Tongue (tissue), 2 donors: ENCODE results near the gene TIMM17A. TPM values are rescaled to one million over a fixed set of nuclear protein-coding genes. Genes with fewer than 3 reads are reported as not detected.
"Not testable (repeated sequence)": the region's sequence is repeated elsewhere in the genome, so short reads cannot be mapped to it uniquely, and the experiment has no call there.

ENCODE experiments used
- DNase-seq: peaks from one replicate; pipeline ENCODE4 v3.0.0-alpha.2; 2015
- total RNA-seq: library from RNA; depleted of rRNA; stranded (reverse); fragments of >200 nt; gene quantifications from one replicate; pipeline ENCODE4 v1.2.3, GENCODE V29; 2014

Gene TIMM17A
- total RNA-seq, 1 donor from 2014 or later, result 33.1 TPM

DNA sequence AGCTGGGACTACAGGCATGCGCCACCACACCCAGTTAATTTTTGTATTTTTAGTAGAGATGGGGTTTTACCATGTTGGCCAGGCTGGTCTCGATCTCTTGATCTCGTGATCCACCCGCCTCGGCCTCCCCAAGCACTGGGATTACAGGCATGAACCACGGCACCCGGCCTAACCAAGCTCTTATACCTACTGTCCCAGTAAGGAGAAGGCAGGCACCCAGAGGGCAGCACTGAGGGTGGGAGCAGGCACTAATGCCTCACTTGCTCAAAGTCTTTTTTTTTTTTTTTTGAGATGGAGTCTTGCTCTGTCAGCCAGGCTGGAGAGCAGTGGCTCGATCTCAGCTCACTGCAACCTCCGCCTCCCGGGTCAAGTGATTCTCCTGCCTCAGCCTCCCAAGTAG lies 15.0 kb upstream of the TIMM17A start:
- DNase-seq, result not testable (repeated sequence)

DNA sequence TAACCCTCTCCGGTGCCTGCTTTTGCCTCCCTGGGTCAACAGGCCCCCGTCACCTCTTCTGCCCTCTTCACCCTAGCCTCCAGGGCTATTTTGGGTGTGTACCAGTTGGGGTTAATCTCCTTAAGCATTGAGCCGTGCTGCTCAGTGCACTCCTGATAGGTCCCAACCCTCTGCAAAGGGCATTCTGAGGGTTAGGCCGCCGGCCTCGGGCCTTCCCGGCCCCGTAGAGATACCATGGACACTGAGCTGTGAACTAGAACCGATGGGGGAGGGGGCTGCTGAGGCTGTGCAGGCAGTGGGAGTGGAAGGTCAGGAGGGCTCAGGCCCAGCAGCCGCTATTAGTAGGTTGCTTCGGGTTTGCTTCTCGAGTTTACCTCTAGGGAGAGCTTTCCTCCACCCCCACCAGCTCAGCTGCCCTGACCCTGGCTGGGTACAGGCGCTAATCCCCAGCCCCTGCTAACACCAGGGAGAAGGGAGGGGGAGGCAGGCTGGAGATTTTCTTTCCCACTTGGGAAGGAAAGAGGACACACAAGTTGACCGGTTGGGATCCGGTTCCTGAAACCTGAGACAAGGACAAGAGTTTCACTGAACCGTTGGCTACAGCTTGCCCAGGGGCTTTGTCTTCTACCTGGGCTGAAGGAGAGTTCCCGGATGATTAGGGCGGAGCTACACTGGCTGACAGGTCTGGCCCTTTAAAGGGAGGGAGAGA lies 13.7 kb upstream of the TIMM17A start:
- DNase-seq, result peak; percentile 56

DNA sequence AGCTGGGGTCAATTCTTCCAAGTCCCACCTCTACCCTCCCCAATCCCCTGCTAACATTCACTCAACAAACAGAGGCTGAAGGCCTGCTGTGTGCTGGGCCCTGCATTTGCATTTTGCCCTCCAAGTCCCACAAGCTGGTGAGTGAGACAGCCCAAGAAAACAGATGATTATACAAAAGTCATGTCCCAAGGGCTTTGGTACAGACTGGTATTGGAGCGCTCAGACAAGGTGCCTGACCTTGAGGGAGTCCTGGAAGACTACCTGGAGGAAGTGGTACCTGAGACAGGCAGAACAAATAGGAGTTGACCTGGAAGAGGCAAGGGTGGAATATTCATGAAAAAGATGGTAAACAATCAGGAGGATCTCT lies 13.2 kb upstream of the TIMM17A start:
- no peak for DNase-seq

DNA sequence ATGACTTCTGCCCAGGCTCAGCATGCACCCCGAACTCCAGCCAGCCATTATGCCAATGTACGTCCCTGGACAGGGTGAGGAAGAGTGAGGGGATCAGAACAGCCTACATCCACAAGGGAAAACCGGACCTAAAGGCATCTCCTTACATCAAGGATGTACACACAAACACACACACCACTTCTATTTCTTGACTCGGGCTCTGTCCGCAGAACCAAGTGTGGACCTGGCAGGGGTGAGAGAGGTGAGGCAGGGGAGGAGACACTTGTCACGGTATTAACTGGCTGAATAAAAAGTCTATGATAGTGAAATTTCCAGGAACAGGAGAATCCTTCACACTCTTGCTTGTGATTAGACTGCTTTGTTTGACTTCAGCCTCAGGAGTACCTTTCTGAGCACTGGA lies 11.3 kb upstream of the TIMM17A start:
- DNase-seq, result no peak

DNA sequence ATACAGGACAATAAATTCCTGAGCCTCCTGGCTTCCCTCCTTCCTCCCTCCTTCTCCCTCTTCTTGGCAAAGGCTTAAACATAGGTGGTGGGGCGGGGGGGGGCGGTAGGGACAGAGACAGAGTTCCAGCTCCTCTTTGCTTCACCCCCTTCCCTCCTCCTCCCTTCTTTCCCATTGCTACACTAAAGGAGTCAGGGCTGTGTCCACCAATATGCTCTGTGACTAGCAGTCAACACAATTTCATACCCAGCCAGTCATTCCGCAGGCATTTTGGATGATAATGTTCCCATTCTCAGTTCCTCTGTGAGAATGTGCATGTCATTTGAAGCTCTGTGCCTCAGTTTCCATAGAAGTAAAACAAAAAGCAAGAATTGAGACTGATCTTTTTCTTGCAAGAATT lies 10.7 kb upstream of the TIMM17A start:
- DNase-seq, result no peak

DNA sequence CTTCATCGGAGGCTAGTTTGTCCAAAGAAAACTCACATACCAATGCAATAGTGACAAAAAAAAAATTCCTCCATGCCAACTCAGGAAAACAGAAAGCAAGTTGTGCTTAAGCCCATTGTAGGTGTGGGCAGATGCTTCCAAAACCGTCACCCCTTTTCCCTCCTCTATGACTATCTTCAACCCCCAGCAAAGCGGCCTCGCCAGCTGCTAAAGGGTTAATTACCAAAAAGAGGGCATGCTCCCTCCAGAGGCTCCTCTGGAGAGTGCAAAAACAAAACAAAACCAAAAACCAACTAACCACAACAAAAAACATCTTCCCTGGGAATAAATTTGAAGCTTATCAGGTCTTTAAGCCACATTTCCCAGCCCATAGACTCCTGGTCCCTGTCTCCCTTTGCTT lies 10.1 kb upstream of the TIMM17A start:
- no peak for DNase-seq

DNA sequence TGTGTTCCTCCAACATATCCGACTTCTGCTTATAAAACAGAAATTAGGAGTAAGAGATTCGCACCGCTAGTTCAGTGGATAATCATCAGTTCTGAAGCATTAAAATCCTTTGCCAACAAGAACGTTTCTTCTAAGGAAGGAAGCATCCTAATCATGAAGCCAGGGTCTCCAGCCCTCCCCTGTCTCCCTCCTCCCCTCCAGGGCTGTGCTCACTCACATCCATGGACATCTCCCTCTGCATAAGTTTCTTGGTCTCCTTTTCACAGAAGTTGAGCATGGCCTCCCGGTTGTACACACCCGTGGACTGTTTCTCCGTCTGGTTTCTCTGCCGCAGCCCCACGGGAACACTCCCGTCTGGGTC lies 9.5 kb upstream of the TIMM17A start:
- DNase-seq, result no peak

DNA sequence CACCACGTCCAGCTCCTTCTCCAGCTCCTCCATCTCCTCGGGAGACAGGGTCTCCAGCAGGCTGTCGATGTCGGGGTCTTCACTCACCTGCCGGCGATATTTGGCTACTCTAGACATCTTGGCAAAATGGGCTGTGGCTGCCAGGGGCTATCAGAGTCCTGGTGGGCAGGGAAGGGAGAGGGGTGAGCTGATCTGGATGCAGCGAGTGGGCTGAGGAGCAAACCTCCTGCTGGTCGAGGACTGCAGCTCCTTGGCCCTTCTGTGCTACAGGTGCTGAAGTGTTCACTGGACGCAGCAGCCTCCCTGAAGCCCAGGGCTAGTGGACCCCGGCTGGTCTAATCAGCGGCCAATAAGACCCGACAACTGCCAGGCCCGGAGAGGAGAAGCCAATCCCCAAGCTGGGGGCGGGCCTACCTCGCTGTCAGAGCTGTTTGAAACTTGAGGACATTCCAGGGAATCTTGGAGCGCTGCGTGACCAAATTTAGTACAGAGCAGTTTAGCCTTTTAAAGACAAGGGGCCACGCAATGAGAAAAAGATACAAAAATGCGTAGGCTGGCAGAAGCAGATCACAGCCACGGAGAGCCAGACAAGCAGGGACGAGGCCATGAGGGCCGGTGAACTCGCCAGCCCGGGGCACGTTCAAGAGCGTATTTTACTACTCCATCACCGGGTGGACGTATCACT lies 8.9 kb upstream of the TIMM17A start, which contains the start of gene LMOD1:
LMOD1 (minus strand) TSS at position 325 of the 685 bp plus-strand sequence; CDS start at position 117, 208 bp downstream.
- DNase-seq, result peak; percentile 88

DNA sequence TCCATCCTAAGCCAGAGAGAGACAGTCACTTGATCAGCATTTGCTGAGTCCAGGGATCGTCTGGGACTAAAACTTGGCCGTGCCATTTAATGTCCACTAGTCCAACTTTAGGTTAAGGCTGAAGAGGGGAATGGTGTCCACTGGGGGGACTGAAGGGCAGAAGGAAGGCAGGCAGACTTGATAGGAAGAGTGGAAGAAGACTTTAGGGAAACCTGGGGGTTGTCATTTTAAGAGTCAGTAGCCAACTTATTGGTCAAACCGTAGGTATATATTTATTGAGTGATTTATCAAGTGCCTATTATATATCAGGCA lies 7.7 kb upstream of the TIMM17A start:
- no peak for DNase-seq

DNA sequence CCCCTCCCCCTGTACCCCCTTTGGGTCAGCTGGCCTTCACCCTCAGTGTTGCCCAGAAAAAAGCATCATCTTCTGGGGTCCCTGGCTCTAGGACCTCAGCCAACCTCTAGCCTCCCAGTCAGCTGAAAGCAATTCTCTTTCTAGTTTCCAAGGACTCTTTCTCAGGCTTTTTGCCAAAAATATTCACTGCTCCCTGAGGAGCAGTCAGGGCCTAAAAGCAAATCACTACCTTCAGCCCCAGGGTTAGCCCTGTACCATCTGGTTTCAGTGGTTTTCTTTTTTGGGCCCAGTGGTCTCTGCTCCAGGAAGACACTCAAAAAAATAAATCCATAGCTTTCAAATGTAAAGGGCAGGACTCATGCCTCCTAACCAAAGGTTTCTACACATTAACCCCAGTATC lies 5.8 kb upstream of the TIMM17A start:
- no peak for DNase-seq

DNA sequence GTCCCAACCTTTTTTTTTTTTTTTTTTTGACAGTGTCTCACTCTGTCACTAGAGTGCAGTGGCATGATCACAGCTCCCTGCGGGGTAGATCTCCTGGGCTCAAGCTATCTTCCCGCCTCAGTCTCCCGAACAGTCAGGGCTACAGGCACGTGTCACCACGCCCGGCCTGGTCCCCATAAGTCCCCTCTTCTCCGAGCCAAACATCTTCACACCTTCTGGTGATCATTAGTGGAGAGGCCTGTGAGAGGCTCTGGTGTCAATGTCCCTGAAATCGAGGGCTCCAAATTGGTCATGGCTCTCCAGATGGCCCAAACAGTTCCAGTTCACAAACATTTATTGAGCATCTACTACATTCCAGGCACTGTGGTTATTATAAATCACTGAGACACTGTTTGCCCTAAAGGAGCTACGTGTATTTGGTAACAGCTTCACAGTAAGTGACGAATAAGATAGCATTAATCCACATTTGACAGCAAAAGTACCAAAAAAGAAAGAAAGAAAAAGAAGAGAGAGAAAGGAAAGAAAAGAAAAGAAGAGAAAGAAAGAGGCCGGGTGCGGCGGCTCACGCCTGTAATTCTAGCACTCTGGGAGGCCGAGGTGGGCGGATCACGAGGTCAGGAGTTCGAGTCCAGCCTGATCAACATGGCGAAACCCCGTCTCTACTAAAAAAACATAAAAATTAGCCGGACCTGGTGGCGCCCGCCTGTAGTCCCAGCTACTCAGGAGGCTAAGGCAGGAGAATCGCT lies 867 bp upstream of the TIMM17A start:
- no peak for DNase-seq

DNA sequence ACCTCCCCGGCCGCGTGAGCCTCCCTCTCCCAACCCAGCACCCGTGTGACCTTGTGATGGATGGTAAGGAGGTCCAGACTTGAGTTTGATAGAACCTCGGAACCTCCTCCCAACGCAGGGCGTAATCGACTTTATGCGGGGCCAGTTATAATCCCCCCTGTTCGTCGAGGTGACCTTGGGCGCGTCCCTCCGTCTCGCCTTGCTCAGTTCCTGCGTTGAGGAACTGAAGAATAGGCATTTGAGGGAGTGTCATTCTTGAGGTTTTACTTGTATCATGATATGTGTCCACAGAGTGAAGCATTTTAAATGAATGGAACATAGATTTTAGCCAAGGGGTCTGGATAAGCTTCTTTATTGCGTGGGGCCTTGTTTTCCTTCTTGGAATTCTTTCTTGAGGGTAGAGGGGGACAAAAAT lies 433 bp downstream of the TIMM17A start:
- no peak for DNase-seq

DNA sequence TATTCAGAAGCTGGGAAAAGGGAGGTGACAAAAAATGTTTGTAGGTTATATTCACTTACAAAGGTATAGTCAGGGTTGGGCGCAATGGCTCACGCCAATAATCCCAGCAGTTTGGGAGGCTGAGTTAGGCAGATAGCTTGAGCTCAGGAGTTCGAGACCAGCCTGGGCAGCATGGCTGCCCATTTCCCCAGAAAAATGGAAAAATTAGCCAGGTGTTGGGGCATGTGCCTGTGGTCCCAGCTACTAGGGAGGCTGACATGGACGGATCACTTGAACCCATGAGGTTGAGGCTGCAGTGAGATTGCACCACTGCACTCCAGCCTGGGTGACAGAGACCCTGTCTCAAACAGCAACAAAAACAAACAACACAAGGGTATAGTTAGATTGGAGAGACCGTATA lies 3.0 kb downstream of the TIMM17A start:
- DNase-seq, result no peak

DNA sequence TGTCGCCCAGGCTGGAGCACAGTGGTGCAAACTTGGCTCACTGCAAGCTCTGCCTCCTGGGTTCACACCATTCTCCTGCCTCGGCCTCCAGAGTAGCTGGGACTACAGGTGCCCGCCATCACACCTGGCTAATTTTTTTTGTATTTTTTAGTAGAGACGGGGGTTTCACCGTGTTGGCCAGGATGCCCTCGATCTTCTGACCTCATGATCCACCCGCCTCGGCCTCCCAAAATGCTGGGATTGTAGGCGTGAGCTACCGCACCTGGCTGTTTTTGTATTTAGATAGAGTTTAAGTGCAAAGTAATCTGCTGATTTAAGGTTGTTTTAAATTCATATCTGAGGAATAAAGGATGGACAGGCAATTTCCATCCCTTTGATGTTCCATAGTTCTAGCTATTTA lies 7.1 kb downstream of the TIMM17A start:
- not testable (repeated sequence) for DNase-seq

DNA sequence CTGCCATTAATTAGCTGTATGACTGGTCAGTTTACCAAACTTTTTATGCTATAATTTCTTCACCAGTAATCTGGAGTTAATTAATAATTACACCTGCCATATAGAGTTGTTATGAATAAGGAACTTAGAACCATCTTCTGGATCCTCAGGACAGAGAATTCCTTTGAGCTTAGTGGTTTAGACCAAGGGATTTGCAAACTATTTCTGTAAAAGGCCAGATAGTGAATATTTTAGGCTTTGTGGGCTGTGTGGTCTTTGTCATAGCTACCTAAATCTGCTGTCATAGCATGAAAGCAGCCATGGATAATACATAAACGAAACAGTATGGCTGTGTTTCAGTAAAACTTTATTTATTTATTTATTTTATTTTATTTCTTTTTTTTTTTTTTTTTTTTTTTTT lies 9.0 kb downstream of the TIMM17A start:
- DNase-seq, result no peak

DNA sequence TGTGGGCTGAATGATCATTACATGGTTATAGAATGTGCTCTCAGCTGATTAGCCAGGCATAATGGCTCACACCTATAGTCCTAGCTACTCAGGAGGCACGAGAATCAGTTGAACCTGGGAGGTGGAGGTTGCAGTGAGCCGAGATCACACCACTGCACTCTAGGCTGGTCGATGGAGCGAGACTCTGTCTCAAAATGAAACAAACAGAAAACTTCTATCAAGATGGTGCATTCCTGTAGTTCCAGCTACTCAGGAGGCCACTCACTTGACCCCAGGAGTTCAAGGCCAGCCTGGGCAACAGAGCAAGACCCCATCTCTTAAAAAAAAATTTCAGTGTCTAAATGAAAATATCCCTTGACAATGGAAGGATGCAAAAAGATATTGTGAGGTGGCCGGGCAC lies 10.9 kb downstream of the TIMM17A start:
- DNase-seq, result no peak

DNA sequence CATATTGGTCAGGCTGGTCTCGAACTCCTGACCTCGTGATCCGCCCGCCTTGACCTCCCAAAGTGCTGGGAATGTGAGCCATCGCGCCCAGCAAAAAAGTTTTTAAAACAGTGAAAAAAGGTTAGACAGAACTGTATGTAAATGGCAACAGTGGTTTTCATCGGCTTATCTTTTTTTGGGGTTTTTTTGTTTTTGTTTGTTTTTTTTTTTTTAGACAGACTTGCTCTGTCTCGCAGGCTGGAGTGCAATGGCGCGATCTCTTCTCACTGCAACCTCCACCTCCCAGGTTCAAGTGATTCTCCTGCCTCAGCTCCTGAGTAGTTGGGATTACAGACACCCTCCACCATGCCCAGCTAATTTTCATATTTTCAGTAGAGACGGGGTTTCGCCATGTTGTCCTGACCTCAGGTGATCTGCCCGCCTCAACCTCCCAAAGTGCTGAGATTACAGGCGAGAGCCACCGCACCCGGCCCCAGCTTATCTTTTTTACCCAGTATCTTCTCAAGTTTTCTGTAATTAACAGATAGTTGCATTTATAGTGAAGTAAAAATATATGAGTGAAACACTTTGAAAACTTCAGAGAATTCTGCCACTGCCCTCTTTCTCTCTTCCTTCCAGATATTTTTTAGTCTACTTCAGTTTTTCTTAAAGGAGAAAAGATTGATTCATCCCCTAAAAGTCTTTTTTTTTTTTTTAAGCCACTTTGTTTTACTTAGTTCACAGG lies 13.1 kb downstream of the TIMM17A start:
- DNase-seq, result no peak

DNA sequence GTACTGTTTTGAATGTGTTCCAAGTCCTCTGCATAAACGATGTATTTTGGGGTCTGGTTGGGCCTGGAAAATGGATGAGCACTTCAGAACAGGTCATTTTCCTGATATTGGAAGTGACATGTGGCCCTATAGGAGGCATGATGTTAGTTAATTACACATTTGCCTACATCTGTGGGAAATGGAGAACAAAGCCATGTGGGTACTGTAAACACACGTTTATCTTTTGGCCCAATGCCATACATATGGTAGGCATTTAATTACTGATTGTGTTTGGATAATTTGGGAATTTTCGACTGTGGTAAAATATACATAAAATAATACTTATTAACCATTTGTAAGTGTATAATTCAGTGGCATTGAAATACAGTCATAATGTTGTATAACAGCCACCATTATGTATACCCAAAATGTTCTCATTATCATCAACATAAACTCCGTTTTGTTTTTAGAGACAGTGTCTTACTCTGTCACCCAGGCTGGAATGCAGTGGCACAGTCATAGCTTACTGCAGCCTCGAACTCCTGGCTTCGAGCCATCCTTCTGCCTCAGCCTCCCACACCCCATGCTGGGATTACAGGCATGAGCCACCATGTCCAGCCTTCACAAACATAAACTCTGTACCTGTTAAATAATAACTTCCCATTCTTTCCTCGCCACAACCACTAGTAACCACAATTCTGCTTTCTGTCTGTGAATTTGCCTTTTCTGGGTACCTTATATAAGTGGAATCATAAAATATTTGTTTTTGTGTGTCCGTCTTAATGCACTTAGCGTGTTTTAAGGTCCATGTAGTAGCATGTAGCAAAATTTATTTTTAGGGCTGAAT lies 15.2 kb downstream of the TIMM17A start:
- no peak for DNase-seq

DNA sequence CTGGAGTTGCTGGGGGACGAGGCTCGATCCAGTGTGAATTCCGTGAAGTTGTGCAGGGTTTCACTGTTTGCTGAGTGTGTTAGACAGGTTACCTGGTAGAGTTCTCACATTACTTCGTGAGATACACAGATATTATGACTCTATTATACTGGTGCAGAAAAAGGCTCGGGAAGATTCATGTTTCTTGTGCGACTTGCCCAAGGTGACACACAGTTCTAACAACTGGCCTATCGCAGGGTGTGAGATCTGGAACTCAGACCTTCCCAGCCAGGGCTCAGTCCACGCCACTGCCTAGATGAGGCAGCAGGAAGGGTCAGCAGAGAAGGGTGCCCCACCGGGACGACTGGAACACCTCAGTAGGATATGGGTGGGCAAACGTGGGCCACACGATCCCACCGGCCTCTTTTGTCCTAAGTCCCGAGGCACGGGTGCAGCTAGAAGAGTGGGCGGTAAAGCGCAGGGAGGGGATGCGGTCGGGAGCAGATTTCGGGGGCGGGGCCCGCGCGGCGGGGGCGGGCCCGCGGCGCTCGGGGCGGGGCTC lies 26.8 kb downstream of the TIMM17A start:
- DNase-seq, result peak; percentile 75

DNA sequence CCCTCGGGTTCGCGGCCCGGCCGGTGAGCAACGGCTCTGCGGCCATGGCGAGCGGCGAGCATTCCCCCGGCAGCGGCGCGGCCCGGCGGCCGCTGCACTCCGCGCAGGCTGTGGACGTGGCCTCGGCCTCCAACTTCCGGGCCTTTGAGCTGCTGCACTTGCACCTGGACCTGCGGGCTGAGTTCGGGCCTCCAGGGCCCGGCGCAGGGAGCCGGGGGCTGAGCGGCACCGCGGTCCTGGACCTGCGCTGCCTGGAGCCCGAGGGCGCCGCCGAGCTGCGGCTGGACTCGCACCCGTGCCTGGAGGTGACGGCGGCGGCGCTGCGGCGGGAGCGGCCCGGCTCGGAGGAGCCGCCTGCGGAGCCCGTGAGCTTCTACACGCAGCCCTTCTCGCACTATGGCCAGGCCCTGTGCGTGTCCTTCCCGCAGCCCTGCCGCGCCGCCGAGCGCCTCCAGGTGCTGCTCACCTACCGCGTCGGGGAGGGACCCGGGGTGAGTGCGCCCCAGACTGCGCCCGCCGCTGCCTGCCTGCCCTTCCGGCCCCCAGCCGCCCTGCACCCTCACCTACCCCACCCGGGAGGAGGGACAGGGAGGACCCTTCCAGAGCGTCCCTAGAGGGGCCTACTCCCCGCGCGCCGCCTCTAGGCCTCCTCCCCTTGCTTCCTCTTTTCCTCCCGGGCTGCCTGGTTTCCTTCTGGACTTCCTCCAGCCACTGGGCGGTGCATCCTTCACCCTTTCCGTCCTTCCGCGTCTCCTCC lies 27.5 kb downstream of the TIMM17A start, which contains the start of gene RNPEP:
RNPEP (plus strand) TSS at position 26 of the 757 bp plus-strand sequence; CDS start at position 45, 19 bp downstream.
- DNase-seq, result peak; percentile 65

DNA sequence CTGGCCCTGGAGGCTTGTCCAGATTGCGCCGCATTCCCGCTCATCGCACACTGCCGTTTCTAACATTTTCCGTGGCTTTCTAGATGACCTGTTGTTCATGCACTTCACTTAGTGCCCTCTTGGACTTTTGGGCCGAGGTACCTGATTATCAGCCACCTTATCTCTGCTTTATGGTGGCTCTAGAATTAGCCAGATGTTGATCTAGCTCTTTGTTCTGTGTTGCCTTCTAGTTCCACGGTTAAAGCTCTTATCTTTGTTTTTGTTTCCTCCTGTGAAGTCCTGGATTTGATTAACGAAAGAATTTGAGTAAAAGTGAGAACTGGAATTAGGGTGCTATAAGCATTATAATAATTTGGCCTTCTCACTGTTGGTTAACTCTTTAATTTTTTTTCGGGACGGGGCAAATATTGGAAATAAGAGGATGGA lies 28.1 kb downstream of the TIMM17A start:
- DNase-seq, result no peak
